ENCODE results near the gene NHEJ1. TPM values are rescaled to one million over a fixed set of nuclear protein-coding genes. Genes with fewer than 3 reads are reported as not detected.

The NHEJ1 gene
- polyA plus RNA-seq, 1 of the 3 experiments (the other 2 are of a cell fraction): 16.3 TPM

DNA sequence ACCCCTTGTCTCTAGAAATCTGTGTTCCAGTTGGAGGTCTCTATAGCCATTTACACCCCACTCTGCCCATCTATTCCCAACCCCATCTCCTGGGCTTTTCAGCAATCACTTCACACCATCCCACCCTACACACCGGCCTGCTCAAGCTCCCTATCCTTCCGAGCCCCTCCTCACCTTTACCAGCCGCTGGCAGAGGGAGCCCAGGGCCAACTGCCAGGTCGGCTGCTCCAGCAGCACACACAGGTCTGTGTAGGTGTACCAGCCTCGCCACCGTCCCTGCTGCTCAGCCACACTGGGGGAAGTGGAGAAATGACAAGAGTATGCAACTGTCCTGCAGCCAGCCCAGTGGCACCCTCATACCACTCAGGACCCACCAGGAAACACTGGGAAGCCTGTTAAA is 12.6 kb upstream of the NHEJ1 start:
- H3K79me2 ChIP-seq (ENCODE audit: insufficient read depth): peaks cover 12% of the 10 kb centered on the region; the same call in 1 of the 2 replicates
- peaks cover 0 to 8% of the 10 kb centered on the region in 2 experiments; a peak in 2 of 4 replicates for H3K4me1 ChIP-seq (ENCODE audit: control insufficient read depth in 1 of 2, insufficient read depth in 2 of 2, low read depth in 1 of 2, low read length in 1 of 2)
- no peak overlapping the region for H2AFZ ChIP-seq (ENCODE audit: low read depth)
- no peak for DNase-seq
- POLR2A ChIA-PET: no interaction called here
- H3K4me3 ChIP-seq (ENCODE audit: low read depth in 2 of 2, low read length in 1 of 2): no peak overlapping the region
- WGBS (ENCODE audit: low lambda C conversion rate): 94% methylated on average over 6 of the region's 6 CpGs
- H3K36me3 ChIP-seq (replicated peaks in 1 of 2; ENCODE audit: control insufficient read depth in 1 of 2, insufficient read depth in 2 of 2, low read length in 1 of 2): peaks cover 11 to 32% of the 10 kb centered on the region in 2 experiments
- CTCF ChIA-PET: interaction anchor here (1.0 to 8.7 kb wide), 6 partner anchors 14 to 193 kb away, joined by 3 to 104 read pairs (median 18); partner anchors contain the start of genes DNAJB2 and NHEJ1
- H3K9me3 ChIP-seq: no peaks in the 10 kb centered on the region
- H3K27ac ChIP-seq (ENCODE audit: low read depth in 2 of 2, low read length in 1 of 2): no peak overlapping the region
- TF ChIP-seq SIN3A (IDR thresholded peaks at IDR 0.05; ENCODE audit: borderline replicate concordance, low read depth, low read length): no peak
- peaks cover 10% of the 10 kb centered on the region for H3F3A ChIP-seq (replicated peaks; ENCODE audit: insufficient read depth)
- no peak overlapping the region for H3K9ac ChIP-seq
- H3K27me3 ChIP-seq (ENCODE audit: insufficient read depth): no peaks in the 10 kb centered on the region
- no peaks in the 10 kb centered on the region for H4K20me1 ChIP-seq (ENCODE audit: insufficient read depth)
- H3K9me2 ChIP-seq: no peaks in the 10 kb centered on the region
- no peak overlapping the region for H3K4me2 ChIP-seq

DNA sequence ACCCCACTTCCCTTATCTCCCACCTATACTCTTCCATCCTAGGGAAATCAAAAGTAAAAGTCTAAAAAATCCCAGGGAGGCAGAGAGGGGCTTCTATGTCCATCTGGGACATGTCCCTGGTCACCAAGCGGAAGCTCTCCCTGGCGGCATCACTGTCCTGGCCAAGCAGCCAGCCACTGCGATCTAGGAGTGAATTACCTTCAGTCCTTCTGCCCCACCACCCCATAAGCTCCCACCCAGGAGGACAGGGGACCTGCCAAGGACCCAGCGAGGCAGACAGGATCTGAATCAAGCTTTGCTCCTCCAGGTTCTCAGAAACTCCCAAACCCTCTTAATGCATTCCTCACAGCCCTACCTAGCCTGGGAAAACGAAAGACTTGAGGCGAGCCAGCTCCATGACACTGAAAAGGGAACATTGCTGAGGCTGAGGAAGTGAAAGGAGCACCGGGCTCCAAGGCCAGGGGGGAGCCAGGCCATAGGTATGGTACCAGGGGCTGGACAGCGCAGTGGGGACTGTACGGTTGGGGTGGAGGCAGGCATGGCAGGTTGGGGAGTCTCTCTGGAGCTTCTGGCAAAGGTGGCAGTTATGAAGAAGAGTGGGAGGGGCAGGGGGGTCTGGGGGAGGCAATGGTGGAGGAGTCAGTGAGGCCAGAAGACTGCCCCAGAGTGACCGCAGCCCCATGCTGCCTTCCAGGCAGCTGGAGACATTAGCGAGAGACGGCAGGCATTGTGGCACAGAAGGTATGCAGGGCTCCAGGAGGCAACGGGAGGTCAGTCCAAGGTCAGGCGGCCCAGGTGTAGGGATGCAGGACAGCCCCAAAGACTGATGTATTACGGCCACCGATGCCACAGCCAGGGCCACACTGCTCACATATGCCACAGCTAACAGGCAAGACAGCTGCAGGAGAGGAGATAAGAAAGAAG is 11.9 kb upstream of the NHEJ1 start:
- peaks cover 12% of the 10 kb centered on the region; the same call in 1 of the 2 replicates for H3K79me2 ChIP-seq (ENCODE audit: insufficient read depth)
- no peak overlapping the region for H2AFZ ChIP-seq (ENCODE audit: low read depth)
- no peaks in the 10 kb centered on the region for H4K20me1 ChIP-seq (ENCODE audit: insufficient read depth)
- peaks cover 8% of the 10 kb centered on the region for H3F3A ChIP-seq (replicated peaks; ENCODE audit: insufficient read depth)
- peaks cover 11 to 32% of the 10 kb centered on the region in 2 experiments for H3K36me3 ChIP-seq (replicated peaks in 1 of 2; ENCODE audit: control insufficient read depth in 1 of 2, insufficient read depth in 2 of 2, low read length in 1 of 2)
- 89% methylated on average over 14 of the region's 16 CpGs for WGBS (ENCODE audit: low lambda C conversion rate)
- no peak overlapping the region for H3K4me3 ChIP-seq (ENCODE audit: low read depth in 2 of 2, low read length in 1 of 2)
- no peak overlapping the region for H3K9ac ChIP-seq
- H3K27ac ChIP-seq (ENCODE audit: low read depth in 2 of 2, low read length in 1 of 2): no peak overlapping the region
- H3K27me3 ChIP-seq (ENCODE audit: insufficient read depth): no peaks in the 10 kb centered on the region
- CTCF ChIA-PET: interaction anchor here (0.6 to 8.7 kb wide), 19 partner anchors 7 to 143 kb away, joined by 3 to 104 read pairs (median 8); partner anchors contain the start of genes DNAJB2, NHEJ1, RETREG2 and ZFAND2B
- no peak for DNase-seq
- H3K9me2 ChIP-seq: no peaks in the 10 kb centered on the region
- H3K4me2 ChIP-seq: no peak overlapping the region
- no peaks in the 10 kb centered on the region for H3K9me3 ChIP-seq
- POLR2A ChIA-PET: interaction anchor here (1.0 kb wide), 1 partner anchor 317 kb away, joined by 3 read pairs; no protein-coding TSS in a partner anchor
- peaks cover 0 to 8% of the 10 kb centered on the region in 2 experiments; a peak in 2 of 4 replicates for H3K4me1 ChIP-seq (ENCODE audit: control insufficient read depth in 1 of 2, insufficient read depth in 2 of 2, low read depth in 1 of 2, low read length in 1 of 2)
- TF ChIP-seq POLR2AphosphoS5 (IDR thresholded peaks at IDR 0.05; ENCODE audit: low read depth, low read length): no peak
- no peak for TF ChIP-seq GABPA (IDR thresholded peaks at IDR 0.05; ENCODE audit: low read depth)
- TF ChIP-seq FOXJ3 (CRISPR knock-in tag; IDR thresholded peaks at IDR 0.05): no peak
- TF ChIP-seq, protein P1, sequence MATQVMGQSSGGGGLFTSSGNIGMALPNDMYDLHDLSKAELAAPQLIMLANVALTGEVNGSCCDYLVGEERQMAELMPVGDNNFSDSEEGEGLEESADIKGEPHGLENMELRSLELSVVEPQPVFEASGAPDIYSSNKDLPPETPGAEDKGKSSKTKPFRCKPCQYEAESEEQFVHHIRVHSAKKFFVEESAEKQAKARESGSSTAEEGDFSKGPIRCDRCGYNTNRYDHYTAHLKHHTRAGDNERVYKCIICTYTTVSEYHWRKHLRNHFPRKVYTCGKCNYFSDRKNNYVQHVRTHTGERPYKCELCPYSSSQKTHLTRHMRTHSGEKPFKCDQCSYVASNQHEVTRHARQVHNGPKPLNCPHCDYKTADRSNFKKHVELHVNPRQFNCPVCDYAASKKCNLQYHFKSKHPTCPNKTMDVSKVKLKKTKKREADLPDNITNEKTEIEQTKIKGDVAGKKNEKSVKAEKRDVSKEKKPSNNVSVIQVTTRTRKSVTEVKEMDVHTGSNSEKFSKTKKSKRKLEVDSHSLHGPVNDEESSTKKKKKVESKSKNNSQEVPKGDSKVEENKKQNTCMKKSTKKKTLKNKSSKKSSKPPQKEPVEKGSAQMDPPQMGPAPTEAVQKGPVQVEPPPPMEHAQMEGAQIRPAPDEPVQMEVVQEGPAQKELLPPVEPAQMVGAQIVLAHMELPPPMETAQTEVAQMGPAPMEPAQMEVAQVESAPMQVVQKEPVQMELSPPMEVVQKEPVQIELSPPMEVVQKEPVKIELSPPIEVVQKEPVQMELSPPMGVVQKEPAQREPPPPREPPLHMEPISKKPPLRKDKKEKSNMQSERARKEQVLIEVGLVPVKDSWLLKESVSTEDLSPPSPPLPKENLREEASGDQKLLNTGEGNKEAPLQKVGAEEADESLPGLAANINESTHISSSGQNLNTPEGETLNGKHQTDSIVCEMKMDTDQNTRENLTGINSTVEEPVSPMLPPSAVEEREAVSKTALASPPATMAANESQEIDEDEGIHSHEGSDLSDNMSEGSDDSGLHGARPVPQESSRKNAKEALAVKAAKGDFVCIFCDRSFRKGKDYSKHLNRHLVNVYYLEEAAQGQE (IDR thresholded peaks at IDR 0.05; ENCODE audit: low read depth, low read length): no peak
- no peak for TF ChIP-seq RFX5 (IDR thresholded peaks at IDR 0.05; ENCODE audit: low read length)
- no peak for TF ChIP-seq ELF1 (IDR thresholded peaks at IDR 0.05)
- TF ChIP-seq, protein P2, sequence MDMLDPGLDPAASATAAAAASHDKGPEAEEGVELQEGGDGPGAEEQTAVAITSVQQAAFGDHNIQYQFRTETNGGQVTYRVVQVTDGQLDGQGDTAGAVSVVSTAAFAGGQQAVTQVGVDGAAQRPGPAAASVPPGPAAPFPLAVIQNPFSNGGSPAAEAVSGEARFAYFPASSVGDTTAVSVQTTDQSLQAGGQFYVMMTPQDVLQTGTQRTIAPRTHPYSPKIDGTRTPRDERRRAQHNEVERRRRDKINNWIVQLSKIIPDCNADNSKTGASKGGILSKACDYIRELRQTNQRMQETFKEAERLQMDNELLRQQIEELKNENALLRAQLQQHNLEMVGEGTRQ (IDR thresholded peaks at IDR 0.05; ENCODE audit: borderline replicate concordance, low read depth, low read length): no peak
- TF ChIP-seq, protein P3, sequence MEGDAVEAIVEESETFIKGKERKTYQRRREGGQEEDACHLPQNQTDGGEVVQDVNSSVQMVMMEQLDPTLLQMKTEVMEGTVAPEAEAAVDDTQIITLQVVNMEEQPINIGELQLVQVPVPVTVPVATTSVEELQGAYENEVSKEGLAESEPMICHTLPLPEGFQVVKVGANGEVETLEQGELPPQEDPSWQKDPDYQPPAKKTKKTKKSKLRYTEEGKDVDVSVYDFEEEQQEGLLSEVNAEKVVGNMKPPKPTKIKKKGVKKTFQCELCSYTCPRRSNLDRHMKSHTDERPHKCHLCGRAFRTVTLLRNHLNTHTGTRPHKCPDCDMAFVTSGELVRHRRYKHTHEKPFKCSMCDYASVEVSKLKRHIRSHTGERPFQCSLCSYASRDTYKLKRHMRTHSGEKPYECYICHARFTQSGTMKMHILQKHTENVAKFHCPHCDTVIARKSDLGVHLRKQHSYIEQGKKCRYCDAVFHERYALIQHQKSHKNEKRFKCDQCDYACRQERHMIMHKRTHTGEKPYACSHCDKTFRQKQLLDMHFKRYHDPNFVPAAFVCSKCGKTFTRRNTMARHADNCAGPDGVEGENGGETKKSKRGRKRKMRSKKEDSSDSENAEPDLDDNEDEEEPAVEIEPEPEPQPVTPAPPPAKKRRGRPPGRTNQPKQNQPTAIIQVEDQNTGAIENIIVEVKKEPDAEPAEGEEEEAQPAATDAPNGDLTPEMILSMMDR (IDR thresholded peaks at IDR 0.05): no peak
- TF ChIP-seq, protein P4, sequence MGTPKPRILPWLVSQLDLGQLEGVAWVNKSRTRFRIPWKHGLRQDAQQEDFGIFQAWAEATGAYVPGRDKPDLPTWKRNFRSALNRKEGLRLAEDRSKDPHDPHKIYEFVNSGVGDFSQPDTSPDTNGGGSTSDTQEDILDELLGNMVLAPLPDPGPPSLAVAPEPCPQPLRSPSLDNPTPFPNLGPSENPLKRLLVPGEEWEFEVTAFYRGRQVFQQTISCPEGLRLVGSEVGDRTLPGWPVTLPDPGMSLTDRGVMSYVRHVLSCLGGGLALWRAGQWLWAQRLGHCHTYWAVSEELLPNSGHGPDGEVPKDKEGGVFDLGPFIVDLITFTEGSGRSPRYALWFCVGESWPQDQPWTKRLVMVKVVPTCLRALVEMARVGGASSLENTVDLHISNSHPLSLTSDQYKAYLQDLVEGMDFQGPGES (IDR thresholded peaks at IDR 0.05; ENCODE audit: low read depth, low read length): no peak
- TF ChIP-seq, protein P5, sequence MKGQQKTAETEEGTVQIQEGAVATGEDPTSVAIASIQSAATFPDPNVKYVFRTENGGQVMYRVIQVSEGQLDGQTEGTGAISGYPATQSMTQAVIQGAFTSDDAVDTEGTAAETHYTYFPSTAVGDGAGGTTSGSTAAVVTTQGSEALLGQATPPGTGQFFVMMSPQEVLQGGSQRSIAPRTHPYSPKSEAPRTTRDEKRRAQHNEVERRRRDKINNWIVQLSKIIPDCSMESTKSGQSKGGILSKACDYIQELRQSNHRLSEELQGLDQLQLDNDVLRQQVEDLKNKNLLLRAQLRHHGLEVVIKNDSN (IDR thresholded peaks at IDR 0.05; ENCODE audit: borderline replicate concordance, low read depth): no peak
- TF ChIP-seq, protein P6, sequence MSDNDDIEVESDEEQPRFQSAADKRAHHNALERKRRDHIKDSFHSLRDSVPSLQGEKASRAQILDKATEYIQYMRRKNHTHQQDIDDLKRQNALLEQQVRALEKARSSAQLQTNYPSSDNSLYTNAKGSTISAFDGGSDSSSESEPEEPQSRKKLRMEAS (IDR thresholded peaks at IDR 0.05; ENCODE audit: low read depth): no peak
- TF ChIP-seq GATA2 (CRISPR knock-in tag; IDR thresholded peaks at IDR 0.05): no peak
- TF ChIP-seq FOXM1 (IDR thresholded peaks at IDR 0.05; ENCODE audit: low read depth): no peak
- no peak for TF ChIP-seq CHD2 (IDR thresholded peaks at IDR 0.05; ENCODE audit: low read length, partially characterized antibody)
- TF ChIP-seq RAD21 (IDR thresholded peaks at IDR 0.05; ENCODE audit: low read length): no peak
- TF ChIP-seq TCF12 (IDR thresholded peaks at IDR 0.05): no peak
